Activated naive CD4-positive, alpha-beta T cell treated with anti-CD3 and anti-CD28 coated beads for 36 hours (primary cell): ENCODE results near the gene TRAF7. TPM values are rescaled to one million over a fixed set of nuclear protein-coding genes. Genes with fewer than 3 reads are reported as not detected.

Experiments
- CTCF ChIA-PET: fragments of 350-600 bp; sonication (Branson Sonifier 250); formaldehyde crosslinking; loops from one replicate; lab custom pipeline; 2021; ENCODE audit warnings: antibody characterized with exemption; lab: Charles Lee
- DNase-seq: peaks from one replicate; pipeline ENCODE4 v3.0.0-alpha.2; 2020
- H3K27ac Mint-ChIP-seq: one replicate; pipeline ENCODE4 v1.8.0; 2021; ENCODE audit warnings: mild to moderate bottlenecking, mixed read lengths
- H3K27me3 Mint-ChIP-seq: one replicate; pipeline ENCODE4 v1.8.0; 2021; ENCODE audit warnings: low read depth, mixed read lengths
- H3K36me3 Mint-ChIP-seq: one replicate; pipeline ENCODE4 v1.8.0; 2021; ENCODE audit warnings: low read depth, mixed read lengths
- H3K4me1 Mint-ChIP-seq: one replicate; pipeline ENCODE4 v1.8.0; 2021; ENCODE audit warnings: low read depth, mixed read lengths
- H3K4me3 Mint-ChIP-seq: one replicate; pipeline ENCODE4 v1.8.0; 2021; ENCODE audit warnings: mild to moderate bottlenecking, moderate library complexity, mixed read lengths
- H3K9me3 Mint-ChIP-seq: one replicate; pipeline ENCODE4 v1.8.0; 2021; ENCODE audit warnings: mixed read lengths
- intact Hi-C: fragments of 100-400 bp; cut with micrococcal nuclease; formaldehyde crosslinking; loops from one replicate; pipeline ENCODE4 v1.15.1; 2023
- total RNA-seq, 2 experiments: library from RNA; stranded (reverse); gene quantifications; one replicate each; pipeline ENCODE4 v1.2.3, GENCODE V29; 2021

TRAF7 gene
- total RNA-seq, 2 experiments from 2014 or later = 102 to 104 TPM

GRCh38 chr16:2206420-2206779 lies 50.8 kb downstream of the TRAF7 start:
- peaks cover 13% of the 10 kb centered on the region for H3K36me3 Mint-ChIP-seq
- peak overlapping the region; percentile 48 for H3K27ac Mint-ChIP-seq
- H3K27me3 Mint-ChIP-seq = no peaks in the 10 kb centered on the region
- H3K9me3 Mint-ChIP-seq = no peaks in the 10 kb centered on the region
- no peak for DNase-seq
- peaks cover 22% of the 10 kb centered on the region for H3K4me1 Mint-ChIP-seq
- H3K4me3 Mint-ChIP-seq = peak overlapping the region; percentile 78
- CTCF ChIA-PET = no interaction called here
- intact Hi-C loops = no loop called here

GRCh38 chr16:2206780-2207433 lies 51.3 kb downstream of the TRAF7 start:
- intact Hi-C loops = no loop called here
- peak overlapping the region; percentile 48 for H3K27ac Mint-ChIP-seq

GRCh38 chr16:2207872-2208271 lies 52.3 kb downstream of the TRAF7 start:
- H3K27me3 Mint-ChIP-seq = no peaks in the 10 kb centered on the region
- no peaks in the 10 kb centered on the region for H3K9me3 Mint-ChIP-seq
- CTCF ChIA-PET = no interaction called here
- peaks cover 31% of the 10 kb centered on the region for H3K4me1 Mint-ChIP-seq
- H3K36me3 Mint-ChIP-seq = peaks cover 20% of the 10 kb centered on the region
- no peak overlapping the region for H3K27ac Mint-ChIP-seq
- no peak for DNase-seq
- intact Hi-C loops = no loop called here
- H3K4me3 Mint-ChIP-seq = peak overlapping the region; percentile 78

More at GRCh38 chr16:2206780-2207433, 51.3 kb downstream of the TRAF7 start:
- CTCF ChIA-PET = no interaction called here
- Mint-ChIP-seq H3K9me3 (no peaks in the 10 kb centered on the region), H3K27me3 (no peaks in the 10 kb centered on the region), H3K4me1 (peaks cover 24% of the 10 kb centered on the region), H3K36me3 (peaks cover 14% of the 10 kb centered on the region), H3K4me3 (peak overlapping the region; percentile 78)
- DNase-seq = no peak

GRCh38 chr16:2208308-2208707 lies 52.7 kb downstream of the TRAF7 start:
- CTCF ChIA-PET = no interaction called here
- H3K36me3 Mint-ChIP-seq = peaks cover 23% of the 10 kb centered on the region
- no peak for DNase-seq
- no peak overlapping the region for H3K4me3 Mint-ChIP-seq
- H3K9me3 Mint-ChIP-seq = no peaks in the 10 kb centered on the region
- intact Hi-C loops = no loop called here
- H3K4me1 Mint-ChIP-seq = peaks cover 35% of the 10 kb centered on the region
- H3K27me3 Mint-ChIP-seq = no peaks in the 10 kb centered on the region
- H3K27ac Mint-ChIP-seq = no peak overlapping the region

- H3K9me3 Mint-ChIP-seq = no peaks in the 10 kb centered on the region
- intact Hi-C loops = no loop called here
- no peak overlapping the region for H3K4me3 Mint-ChIP-seq
- H3K27ac Mint-ChIP-seq = no peak overlapping the region
- H3K36me3 Mint-ChIP-seq = peaks cover 26% of the 10 kb centered on the region
- no peak for DNase-seq
- peaks cover 38% of the 10 kb centered on the region for H3K4me1 Mint-ChIP-seq
- CTCF ChIA-PET = no interaction called here
- no peaks in the 10 kb centered on the region for H3K27me3 Mint-ChIP-seq
These were observed 53.2 kb downstream of the TRAF7 start for GRCh38 chr16:2208772-2209171.

- intact Hi-C loops = loop anchor here (10.0 kb wide), 1 partner anchor 215 kb away; the partner anchor contains the start of gene CCNF
- Mint-ChIP-seq H3K9me3 (no peaks in the 10 kb centered on the region), H3K27me3 (no peaks in the 10 kb centered on the region), H3K36me3 (peaks cover 26% of the 10 kb centered on the region), H3K4me1 (peaks cover 36% of the 10 kb centered on the region), H3K27ac (no peak overlapping the region), H3K4me3 (no peak overlapping the region)
- DNase-seq = no peak
- CTCF ChIA-PET = no interaction called here
These were observed 53.9 kb downstream of the TRAF7 start for GRCh38 chr16:2209258-2210008.

- Mint-ChIP-seq H3K36me3 (peaks cover 26% of the 10 kb centered on the region), H3K4me3 (no peak overlapping the region), H3K27ac (no peak overlapping the region), H3K27me3 (no peaks in the 10 kb centered on the region), H3K4me1 (peaks cover 32% of the 10 kb centered on the region), H3K9me3 (no peaks in the 10 kb centered on the region)
- no peak for DNase-seq
- CTCF ChIA-PET = no interaction called here
- intact Hi-C loops = loop anchor here (10.0 kb wide), 1 partner anchor 215 kb away; the partner anchor contains the start of gene CCNF
These were observed 54.4 kb downstream of the TRAF7 start for GRCh38 chr16:2210009-2210332.

GRCh38 chr16:2210386-2211365 lies 55.1 kb downstream of the TRAF7 start, which contains the start of gene BRICD5:
Gene BRICD5 (minus strand): TSS chr16:2210863. CDS start chr16:2210833, 30 bp downstream.
- H3K9me3 Mint-ChIP-seq = no peaks in the 10 kb centered on the region
- intact Hi-C loops = loop anchor here (10.0 kb wide), 1 partner anchor 214 kb away; the partner anchor contains the start of gene CCNF
- H3K4me3 Mint-ChIP-seq = no peak within 1 kb of the TSS
- H3K27me3 Mint-ChIP-seq = no peaks in the 10 kb centered on the region
- CTCF ChIA-PET = no interaction called here
- H3K36me3 Mint-ChIP-seq = peaks cover 26% of the 10 kb centered on the region
- no peak for DNase-seq
- no peak within 1 kb of the TSS for H3K27ac Mint-ChIP-seq
- H3K4me1 Mint-ChIP-seq = peaks cover 32% of the 10 kb centered on the region

- CTCF ChIA-PET = no interaction called here
- Mint-ChIP-seq H3K9me3 (no peaks in the 10 kb centered on the region), H3K4me3 (peak overlapping the region; percentile 3), H3K36me3 (peaks cover 21% of the 10 kb centered on the region), H3K27me3 (no peaks in the 10 kb centered on the region), H3K4me1 (peaks cover 30% of the 10 kb centered on the region), H3K27ac (peak overlapping the region; percentile 13)
- intact Hi-C loops = loop anchor here (10.0 kb wide), 1 partner anchor 213 kb away; the partner anchor contains the start of gene CCNF
- DNase-seq = no peak
These were observed 56.4 kb downstream of the TRAF7 start for GRCh38 chr16:2211923-2212347.

GRCh38 chr16:2212362-2213324 lies 57.1 kb downstream of the TRAF7 start:
- CTCF ChIA-PET = interaction anchor here (0.6 kb wide), 1 partner anchor 377 kb away, joined by 4 read pairs; no protein-coding TSS in a partner anchor
- peak overlapping the region; percentile 73 for H3K4me3 Mint-ChIP-seq
- H3K4me1 Mint-ChIP-seq = peaks cover 25% of the 10 kb centered on the region
- H3K27ac Mint-ChIP-seq = peak overlapping the region; percentile 13
- H3K27me3 Mint-ChIP-seq = no peaks in the 10 kb centered on the region
- DNase-seq = no peak
- H3K9me3 Mint-ChIP-seq = no peaks in the 10 kb centered on the region
- H3K36me3 Mint-ChIP-seq = peaks cover 16% of the 10 kb centered on the region
- intact Hi-C loops = loop anchor here (10.0 kb wide), 1 partner anchor 212 kb away; the partner anchor contains the start of gene CCNF
